ENCODE measurements around the gene USP38.
A peak's percentile ranks its signal among the peaks of the same experiment; 100 is the strongest.
"Not testable (repeated sequence)": the region's sequence is repeated elsewhere in the genome, so short reads cannot be mapped to it uniquely, and the experiment has no call there.

The USP38 gene

GRCh38 chr4:143184503-143185252 is at the start of gene USP38:
Gene USP38, plus strand, starts transcription at chr4:143184917. Its CDS starts 534 bp downstream, at chr4:143185451.
- DNase-seq (ENCODE audit: low read depth in 3 of 3) = peak; percentile 70 to 78 (median 78)

- no peak for DNase-seq (ENCODE audit: low read depth in 3 of 3)
These were observed 49.4 kb upstream of the USP38 start for GRCh38 chr4:143135358-143135757.

GRCh38 chr4:143140696-143141095 is 44.0 kb upstream of the USP38 start:
- DNase-seq (ENCODE audit: low read depth in 3 of 3) = no peak

- no peak for DNase-seq (ENCODE audit: low read depth in 3 of 3)
These were observed 36.2 kb upstream of the USP38 start for GRCh38 chr4:143148521-143148920.

GRCh38 chr4:143156853-143157252 is 27.9 kb upstream of the USP38 start:
- DNase-seq (ENCODE audit: low read depth in 3 of 3) = no peak

GRCh38 chr4:143163614-143164013 is 21.1 kb upstream of the USP38 start:
- no peak for DNase-seq (ENCODE audit: low read depth in 3 of 3)

GRCh38 chr4:143166722-143167121 is 18.0 kb upstream of the USP38 start:
- DNase-seq (ENCODE audit: low read depth in 3 of 3) = not testable (repeated sequence)

GRCh38 chr4:143178923-143179322 is 5.8 kb upstream of the USP38 start:
- DNase-seq (ENCODE audit: low read depth in 3 of 3) = no peak

- no peak for DNase-seq (ENCODE audit: low read depth in 3 of 3)
These were observed 1.1 kb upstream of the USP38 start for GRCh38 chr4:143183513-143184216.

- no peak for DNase-seq (ENCODE audit: low read depth in 3 of 3)
These were observed 557 bp upstream of the USP38 start for GRCh38 chr4:143184217-143184502.

- DNase-seq (ENCODE audit: low read depth in 3 of 3) = peak in 1 of 3 experiments; percentile 0
These were observed 763 bp downstream of the USP38 start for GRCh38 chr4:143185253-143186107.

GRCh38 chr4:143186212-143186611 is 1.5 kb downstream of the USP38 start:
- DNase-seq (ENCODE audit: low read depth in 3 of 3) = no peak

- no peak for DNase-seq (ENCODE audit: low read depth in 3 of 3)
These were observed 1.9 kb downstream of the USP38 start for GRCh38 chr4:143186649-143187048.

GRCh38 chr4:143188136-143189088 is 3.7 kb downstream of the USP38 start:
- DNase-seq (ENCODE audit: low read depth in 3 of 3) = no peak

- DNase-seq (ENCODE audit: low read depth in 3 of 3) = no peak
These were observed 4.8 kb downstream of the USP38 start for GRCh38 chr4:143189528-143189927.

- no peak for DNase-seq (ENCODE audit: low read depth in 3 of 3)
These were observed 10.9 kb downstream of the USP38 start for GRCh38 chr4:143195581-143195980.

- DNase-seq (ENCODE audit: low read depth in 3 of 3) = no peak
These were observed 11.6 kb downstream of the USP38 start for GRCh38 chr4:143196323-143196722.

- DNase-seq (ENCODE audit: low read depth in 3 of 3) = no peak
These were observed 14.8 kb downstream of the USP38 start for GRCh38 chr4:143199503-143199902.

GRCh38 chr4:143202824-143203223 is 18.1 kb downstream of the USP38 start:
- DNase-seq (ENCODE audit: low read depth in 3 of 3) = no peak

- DNase-seq (ENCODE audit: low read depth in 3 of 3) = no peak
These were observed 18.9 kb downstream of the USP38 start for GRCh38 chr4:143203577-143203976.

GRCh38 chr4:143207555-143207954 is 22.8 kb downstream of the USP38 start:
- DNase-seq (ENCODE audit: low read depth in 3 of 3) = no peak

Measured in stimulated activated CD4-positive, alpha-beta T cell treated with anti-CD3 and anti-CD28 coated beads, TNF-alpha, amount 100 ng/mL, for 4 hours (primary cell).